ENCODE data around the gene LYPD3. TPM values are rescaled to one million over a fixed set of nuclear protein-coding genes. Genes with fewer than 3 reads are reported as not detected.

The LYPD3 gene
- total and polyA plus RNA-seq, 10 of the 15 experiments (the other 5 are each of a cell fraction or from before 2014, with no cell fraction given), result 0.03 to 0.28 (median 0.12) TPM; not detected in 6

DNA sequence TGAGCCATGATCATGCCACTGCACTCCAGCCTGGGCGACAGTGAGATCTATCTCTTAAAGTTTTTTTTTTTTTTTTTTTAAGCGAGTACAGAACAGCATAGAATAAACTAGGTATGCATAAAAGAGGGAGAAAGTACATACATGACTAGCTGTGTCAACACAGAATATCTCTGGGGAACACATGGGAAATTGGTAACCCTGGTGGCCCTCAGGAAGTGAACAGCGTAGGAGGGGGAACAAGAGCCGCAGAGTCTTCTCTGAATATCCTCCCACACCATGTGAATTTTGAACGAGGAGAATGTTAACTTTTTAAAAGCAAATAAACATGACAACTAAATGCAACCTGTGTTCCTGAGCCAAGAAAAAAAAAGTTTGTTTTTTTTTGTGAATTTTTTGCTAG lies 23.9 kb upstream of the LYPD3 start (continued):
- TF ChIP-seq, protein P1, sequence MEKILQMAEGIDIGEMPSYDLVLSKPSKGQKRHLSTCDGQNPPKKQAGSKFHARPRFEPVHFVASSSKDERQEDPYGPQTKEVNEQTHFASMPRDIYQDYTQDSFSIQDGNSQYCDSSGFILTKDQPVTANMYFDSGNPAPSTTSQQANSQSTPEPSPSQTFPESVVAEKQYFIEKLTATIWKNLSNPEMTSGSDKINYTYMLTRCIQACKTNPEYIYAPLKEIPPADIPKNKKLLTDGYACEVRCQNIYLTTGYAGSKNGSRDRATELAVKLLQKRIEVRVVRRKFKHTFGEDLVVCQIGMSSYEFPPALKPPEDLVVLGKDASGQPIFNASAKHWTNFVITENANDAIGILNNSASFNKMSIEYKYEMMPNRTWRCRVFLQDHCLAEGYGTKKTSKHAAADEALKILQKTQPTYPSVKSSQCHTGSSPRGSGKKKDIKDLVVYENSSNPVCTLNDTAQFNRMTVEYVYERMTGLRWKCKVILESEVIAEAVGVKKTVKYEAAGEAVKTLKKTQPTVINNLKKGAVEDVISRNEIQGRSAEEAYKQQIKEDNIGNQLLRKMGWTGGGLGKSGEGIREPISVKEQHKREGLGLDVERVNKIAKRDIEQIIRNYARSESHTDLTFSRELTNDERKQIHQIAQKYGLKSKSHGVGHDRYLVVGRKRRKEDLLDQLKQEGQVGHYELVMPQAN (conservative IDR thresholded peaks at IDR 0.05), result no peak
- TF ChIP-seq RAD21 (IDR thresholded peaks at IDR 0.05; ENCODE audit: insufficient read depth, low read depth, low read length) (no peak), PAX8 (IDR thresholded peaks at IDR 0.05) (no peak), SUPT20H (IDR thresholded peaks at IDR 0.05; ENCODE audit: borderline replicate concordance, control insufficient read depth, low read depth, low read length) (no peak), FOS (IDR thresholded peaks at IDR 0.05; ENCODE audit: borderline replicate concordance, extremely low read depth, insufficient read length) (no peak), RUNX3 (IDR thresholded peaks at IDR 0.05; ENCODE audit: low read length) (peak; percentile 55), FOXM1 (IDR thresholded peaks at IDR 0.05; ENCODE audit: low read depth, low read length) (no peak), TAF1 (IDR thresholded peaks at IDR 0.05; ENCODE audit: borderline replicate concordance, low read depth, low read length) (no peak), REST (IDR thresholded peaks at IDR 0.05; ENCODE audit: low read depth, low read length) (no peak), BHLHE40 (IDR thresholded peaks at IDR 0.05; ENCODE audit: borderline replicate concordance in 1 of 2, low read depth in 2 of 2, low read length in 1 of 2) (no peak), TCF12 (IDR thresholded peaks at IDR 0.05; ENCODE audit: low read depth, low read length) (0 out of 2 replicates have a peak, but pooled peaks have one; percentile 19), ZBTB11 (CRISPR knock-in tag; IDR thresholded peaks at IDR 0.05) (no peak), POLR2AphosphoS2 (IDR thresholded peaks at IDR 0.05; ENCODE audit: low read depth, low read length) (no peak)
- TF ChIP-seq, protein P2, sequence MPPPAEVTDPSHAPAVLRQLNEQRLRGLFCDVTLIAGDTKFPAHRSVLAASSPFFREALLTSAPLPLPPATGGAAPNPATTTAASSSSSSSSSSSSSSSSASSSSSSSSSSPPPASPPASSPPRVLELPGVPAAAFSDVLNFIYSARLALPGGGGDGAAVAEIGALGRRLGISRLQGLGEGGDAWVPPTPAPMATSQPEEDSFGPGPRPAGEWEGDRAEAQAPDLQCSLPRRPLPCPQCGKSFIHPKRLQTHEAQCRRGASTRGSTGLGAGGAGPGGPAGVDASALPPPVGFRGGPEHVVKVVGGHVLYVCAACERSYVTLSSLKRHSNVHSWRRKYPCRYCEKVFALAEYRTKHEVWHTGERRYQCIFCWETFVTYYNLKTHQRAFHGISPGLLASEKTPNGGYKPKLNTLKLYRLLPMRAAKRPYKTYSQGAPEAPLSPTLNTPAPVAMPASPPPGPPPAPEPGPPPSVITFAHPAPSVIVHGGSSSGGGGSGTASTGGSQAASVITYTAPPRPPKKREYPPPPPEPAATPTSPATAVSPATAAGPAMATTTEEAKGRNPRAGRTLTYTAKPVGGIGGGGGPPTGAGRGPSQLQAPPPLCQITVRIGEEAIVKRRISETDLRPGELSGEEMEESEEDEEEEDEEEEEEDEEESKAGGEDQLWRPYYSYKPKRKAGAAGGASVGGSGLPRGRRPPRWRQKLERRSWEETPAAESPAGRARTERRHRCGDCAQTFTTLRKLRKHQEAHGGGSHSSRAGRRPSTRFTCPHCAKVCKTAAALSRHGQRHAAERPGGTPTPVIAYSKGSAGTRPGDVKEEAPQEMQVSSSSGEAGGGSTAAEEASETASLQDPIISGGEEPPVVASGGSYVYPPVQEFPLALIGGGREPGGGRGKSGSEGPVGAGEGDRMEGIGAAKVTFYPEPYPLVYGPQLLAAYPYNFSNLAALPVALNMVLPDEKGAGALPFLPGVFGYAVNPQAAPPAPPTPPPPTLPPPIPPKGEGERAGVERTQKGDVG (CRISPR knock-in tag; IDR thresholded peaks at IDR 0.05), result no peak
- TF ChIP-seq, protein P3, sequence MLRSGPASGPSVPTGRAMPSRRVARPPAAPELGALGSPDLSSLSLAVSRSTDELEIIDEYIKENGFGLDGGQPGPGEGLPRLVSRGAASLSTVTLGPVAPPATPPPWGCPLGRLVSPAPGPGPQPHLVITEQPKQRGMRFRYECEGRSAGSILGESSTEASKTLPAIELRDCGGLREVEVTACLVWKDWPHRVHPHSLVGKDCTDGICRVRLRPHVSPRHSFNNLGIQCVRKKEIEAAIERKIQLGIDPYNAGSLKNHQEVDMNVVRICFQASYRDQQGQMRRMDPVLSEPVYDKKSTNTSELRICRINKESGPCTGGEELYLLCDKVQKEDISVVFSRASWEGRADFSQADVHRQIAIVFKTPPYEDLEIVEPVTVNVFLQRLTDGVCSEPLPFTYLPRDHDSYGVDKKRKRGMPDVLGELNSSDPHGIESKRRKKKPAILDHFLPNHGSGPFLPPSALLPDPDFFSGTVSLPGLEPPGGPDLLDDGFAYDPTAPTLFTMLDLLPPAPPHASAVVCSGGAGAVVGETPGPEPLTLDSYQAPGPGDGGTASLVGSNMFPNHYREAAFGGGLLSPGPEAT (IDR thresholded peaks at IDR 0.05; ENCODE audit: low read depth), result no peak

All from GM12878 (cell line).